Mesothelial cell of epicardium (in vitro differentiated cells): Measurements from ENCODE around the gene PITX3. TPM values are rescaled to one million over a fixed set of nuclear protein-coding genes. Genes with fewer than 3 reads are reported as not detected.
"Not testable (repeated sequence)": the region's sequence is repeated elsewhere in the genome, so short reads cannot be mapped to it uniquely, and the experiment has no call there.

ENCODE experiments used
- DNase-seq, 2 experiments: peaks; one replicate each; pipeline ENCODE4 v3.0.0; 2021; ENCODE audit warnings: low spot score in 2 of 2; ENCODE audit not compliant: unreplicated experiment in 2 of 2
- H3K27ac Mint-ChIP-seq: 2 replicates; pipeline ENCODE4 v1.8.0; 2021; ENCODE audit warnings: mixed read lengths
- H3K27me3 Mint-ChIP-seq: 2 replicates; pipeline ENCODE4 v1.8.0; 2021; ENCODE audit warnings: low read depth, mixed read lengths
- H3K36me3 Mint-ChIP-seq: 2 replicates; pipeline ENCODE4 v1.8.0; 2021; ENCODE audit warnings: mixed read lengths
- H3K4me1 Mint-ChIP-seq: 2 replicates; pipeline ENCODE4 v1.8.0; 2021; ENCODE audit warnings: mixed read lengths
- H3K4me3 Mint-ChIP-seq: 2 replicates; pipeline ENCODE4 v1.8.0; 2021; ENCODE audit warnings: mild to moderate bottlenecking, moderate library complexity, mixed read lengths
- H3K9me3 Mint-ChIP-seq: 2 replicates; pipeline ENCODE4 v1.8.0; 2021; ENCODE audit warnings: mixed read lengths
- CTCF ChIP-seq: fragments of 200-600 bp; sonication (generic); IDR thresholded peaks from one replicate; pipeline ENCODE4 v1.5.0; 2021; ENCODE audit warnings: antibody characterized with exemption; ENCODE audit not compliant: unreplicated experiment
- total RNA-seq: library from RNA; stranded (reverse); gene quantifications from 3 replicates; pipeline ENCODE4 v1.2.1, GENCODE V29; 2021

The PITX3 gene
- total RNA-seq, 1 donor from 2014 or later: not detected

- TF ChIP-seq CTCF: no peak
- peaks cover 72% of the 10 kb centered on the region for H3K27me3 Mint-ChIP-seq
- H3K4me1 Mint-ChIP-seq: peaks cover 17% of the 10 kb centered on the region
- H3K4me3 Mint-ChIP-seq: peak overlapping the region; percentile 69
- H3K27ac Mint-ChIP-seq: peak overlapping the region; percentile 85
- no peak for DNase-seq
- H3K9me3 Mint-ChIP-seq: no peaks in the 10 kb centered on the region
- no peaks in the 10 kb centered on the region for H3K36me3 Mint-ChIP-seq
Measured at GRCh38 chr10:102226542-102226870, 14.8 kb downstream of the PITX3 start.

- Mint-ChIP-seq H3K36me3 (no peaks in the 10 kb centered on the region), H3K4me1 (peaks cover 17% of the 10 kb centered on the region), H3K9me3 (no peaks in the 10 kb centered on the region), H3K27me3 (peaks cover 72% of the 10 kb centered on the region), H3K27ac (peak within 1 kb of the TSS; percentile 85), H3K4me3 (peak within 1 kb of the TSS; percentile 69)
- peak; percentile 79 to 90 for DNase-seq
- TF ChIP-seq CTCF: no peak
Measured at GRCh38 chr10:102225646-102226541, 15.4 kb downstream of the PITX3 start, which contains the start of gene ELOVL3. TSS of gene ELOVL3 (plus strand) at chr10:102226299. CDS start at chr10:102226549, 250 bp downstream.

GRCh38 chr10:102222797-102223196 is 18.5 kb downstream of the PITX3 start:
- Mint-ChIP-seq H3K27me3 (peaks cover 50% of the 10 kb centered on the region), H3K9me3 (no peaks in the 10 kb centered on the region), H3K27ac (no peak overlapping the region), H3K36me3 (no peaks in the 10 kb centered on the region), H3K4me3 (no peak overlapping the region), H3K4me1 (peaks cover 12% of the 10 kb centered on the region)
- DNase-seq: no peak
- TF ChIP-seq CTCF: no peak

GRCh38 chr10:102220612-102221011 is 20.7 kb downstream of the PITX3 start:
- Mint-ChIP-seq H3K27ac (no peak overlapping the region), H3K9me3 (no peaks in the 10 kb centered on the region), H3K27me3 (peaks cover 38% of the 10 kb centered on the region), H3K4me3 (no peak overlapping the region), H3K4me1 (peaks cover 4% of the 10 kb centered on the region), H3K36me3 (no peaks in the 10 kb centered on the region)
- no peak for DNase-seq
- TF ChIP-seq CTCF: no peak

GRCh38 chr10:102219370-102219769 is 21.9 kb downstream of the PITX3 start:
- Mint-ChIP-seq H3K36me3 (no peaks in the 10 kb centered on the region), H3K4me3 (no peak overlapping the region), H3K9me3 (peaks cover 1% of the 10 kb centered on the region), H3K27ac (no peak overlapping the region), H3K4me1 (no peaks in the 10 kb centered on the region), H3K27me3 (peaks cover 39% of the 10 kb centered on the region)
- no peak for DNase-seq
- no peak for TF ChIP-seq CTCF

GRCh38 chr10:102213599-102213998 is 27.7 kb downstream of the PITX3 start:
- H3K4me3 Mint-ChIP-seq, H3K4me1 Mint-ChIP-seq, H3K27ac Mint-ChIP-seq, DNase-seq, H3K9me3 Mint-ChIP-seq, H3K36me3 Mint-ChIP-seq: not testable (repeated sequence)
- peaks cover 30% of the 10 kb centered on the region for H3K27me3 Mint-ChIP-seq
